Activated CD4-positive, alpha-beta T cell treated with anti-CD3 and anti-CD28 coated beads, Interleukin-2, amount 50 U/mL, for 16 hours (primary cell): ENCODE results near the gene CD180.
A peak's percentile ranks its signal among the peaks of the same experiment; 100 is the strongest.

ENCODE experiments used
- DNase-seq: peaks from one replicate; pipeline ENCODE4 v3.0.0-alpha.2; 2020

Gene CD180

GRCh38 chr5:67209141-67209771 lies 12.7 kb upstream of the CD180 start:
- peak; percentile 84 for DNase-seq

GRCh38 chr5:67208403-67208802 lies 11.8 kb upstream of the CD180 start:
- no peak for DNase-seq

DNA sequence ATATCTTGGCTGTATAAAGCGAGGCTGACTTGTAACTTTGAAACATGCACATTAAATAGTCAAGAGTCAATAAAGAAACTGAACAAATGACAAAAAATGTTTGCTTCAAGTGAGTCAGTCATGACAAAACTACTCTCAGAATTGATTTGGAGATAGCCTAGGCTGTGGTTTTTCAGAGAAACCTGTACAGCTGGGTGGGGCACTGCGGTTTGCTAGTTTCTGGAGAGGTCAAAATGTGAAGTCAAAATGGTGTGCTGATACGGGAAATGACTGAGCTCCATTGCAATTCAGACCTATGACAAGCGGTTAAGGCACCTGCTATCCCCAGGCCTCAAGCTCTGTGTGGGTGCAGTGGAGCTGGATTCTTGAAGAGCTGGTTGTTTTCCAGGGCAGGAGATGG lies 10.3 kb upstream of the CD180 start:
- DNase-seq = peak; percentile 98

GRCh38 chr5:67206461-67206860 lies 9.9 kb upstream of the CD180 start:
- no peak for DNase-seq

GRCh38 chr5:67205981-67206380 lies 9.4 kb upstream of the CD180 start:
- DNase-seq = no peak

DNA sequence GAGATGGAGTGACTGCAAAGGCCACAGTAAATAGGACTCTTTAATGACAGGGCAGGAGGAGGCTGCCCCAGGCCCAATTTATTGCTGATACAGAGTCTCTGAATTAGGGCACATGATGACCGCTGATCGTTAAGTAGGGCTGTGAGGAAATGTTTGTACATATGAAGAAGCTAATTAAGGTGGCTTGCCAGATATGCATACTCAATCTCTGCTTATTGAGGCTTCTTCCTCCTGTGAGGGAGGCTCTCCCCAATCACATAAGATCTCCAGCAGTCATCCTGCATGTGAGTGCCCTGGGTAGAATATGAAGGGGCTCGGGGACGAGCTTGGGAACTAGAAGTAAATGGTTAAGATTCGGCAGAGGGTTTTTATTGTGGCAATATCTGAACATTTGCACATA lies 8.2 kb upstream of the CD180 start:
- DNase-seq = no peak

GRCh38 chr5:67203701-67204074 lies 7.1 kb upstream of the CD180 start:
- DNase-seq = no peak

DNA sequence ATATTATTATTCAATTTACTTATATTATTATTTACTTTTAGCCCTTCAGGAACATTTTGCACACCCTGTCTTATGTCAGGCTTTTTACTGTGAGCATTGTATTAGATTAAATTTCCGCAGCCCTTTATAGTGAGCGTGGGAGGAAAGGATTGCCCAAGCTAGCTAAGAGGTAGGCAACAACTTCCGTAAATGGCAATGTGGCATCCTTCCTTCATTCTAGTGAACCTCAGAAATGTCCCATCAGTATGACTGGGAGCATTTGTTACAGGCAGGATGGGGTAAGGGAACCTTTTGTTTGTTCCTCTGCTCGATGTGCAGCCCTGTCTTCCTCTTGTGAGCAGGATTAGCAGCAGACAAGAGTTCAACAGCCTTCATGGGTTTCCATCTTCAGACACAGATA lies 6.2 kb upstream of the CD180 start:
- no peak for DNase-seq

DNA sequence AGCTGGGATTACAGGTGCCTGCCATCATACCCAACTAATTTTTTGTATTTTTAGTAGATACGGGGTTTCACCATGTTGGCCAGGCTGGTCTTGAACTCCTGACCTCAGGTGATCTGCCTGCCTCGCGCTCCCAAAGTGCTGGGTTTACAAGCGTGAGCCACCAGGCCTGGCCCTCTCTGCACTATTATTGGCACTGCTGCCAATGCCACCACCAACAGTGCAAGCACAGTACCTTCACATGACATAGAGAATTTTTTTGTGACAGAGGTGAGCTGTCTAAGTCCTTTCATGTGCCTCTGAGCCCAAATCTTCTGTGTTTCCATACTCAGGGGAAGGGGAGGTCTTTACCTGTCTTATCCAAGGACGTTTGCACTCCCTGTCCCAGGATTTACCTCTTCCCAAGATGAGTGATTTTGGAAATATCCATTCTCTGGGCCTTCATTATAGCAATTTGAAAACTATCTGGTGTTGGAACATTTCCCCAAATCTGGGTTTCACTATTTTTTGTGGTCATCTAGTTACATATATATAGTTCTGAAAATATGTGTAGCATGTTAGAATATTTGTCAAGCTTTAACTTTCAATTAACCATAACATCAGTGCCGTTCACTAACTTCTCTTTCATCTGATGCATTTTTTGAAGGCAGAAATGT lies 5.4 kb upstream of the CD180 start:
- no peak for DNase-seq

DNA sequence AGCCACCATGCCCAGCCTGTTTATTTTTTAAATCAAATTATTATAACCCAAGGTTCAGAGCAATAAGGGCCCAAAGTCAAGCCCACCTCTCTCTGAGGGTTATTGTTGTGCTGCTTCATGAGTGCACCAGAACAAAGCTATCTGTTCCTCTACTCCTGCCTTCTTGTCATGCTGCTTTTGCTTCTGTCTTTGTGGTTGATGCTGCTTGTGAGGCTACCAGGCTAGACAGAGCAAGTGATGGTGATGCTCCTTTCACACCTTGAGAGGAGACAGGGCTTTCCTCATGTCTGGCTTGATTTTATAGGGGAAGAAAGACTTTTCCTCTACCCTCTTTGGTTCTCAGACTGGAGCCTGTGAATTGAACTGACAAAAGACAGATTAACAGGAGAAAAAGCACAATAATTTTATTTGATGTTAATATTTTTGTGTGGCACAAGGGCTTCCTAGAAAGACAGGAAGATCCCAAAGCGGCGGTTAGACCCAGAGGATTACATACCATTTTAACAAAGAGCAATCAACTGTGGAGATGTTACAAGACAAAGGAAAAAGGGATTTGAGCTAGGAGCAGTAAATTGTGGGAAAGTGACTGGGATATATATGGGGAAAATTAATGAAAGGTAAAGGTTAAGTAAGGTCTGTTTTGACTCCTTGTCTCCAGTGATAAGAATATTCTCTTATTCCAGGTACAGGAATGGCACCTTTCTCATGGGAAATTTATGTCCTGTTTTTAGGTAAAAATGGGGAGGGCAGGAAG lies 4.4 kb upstream of the CD180 start:
- no peak for DNase-seq

GRCh38 chr5:67199859-67200258 lies 3.3 kb upstream of the CD180 start:
- DNase-seq = no peak

DNA sequence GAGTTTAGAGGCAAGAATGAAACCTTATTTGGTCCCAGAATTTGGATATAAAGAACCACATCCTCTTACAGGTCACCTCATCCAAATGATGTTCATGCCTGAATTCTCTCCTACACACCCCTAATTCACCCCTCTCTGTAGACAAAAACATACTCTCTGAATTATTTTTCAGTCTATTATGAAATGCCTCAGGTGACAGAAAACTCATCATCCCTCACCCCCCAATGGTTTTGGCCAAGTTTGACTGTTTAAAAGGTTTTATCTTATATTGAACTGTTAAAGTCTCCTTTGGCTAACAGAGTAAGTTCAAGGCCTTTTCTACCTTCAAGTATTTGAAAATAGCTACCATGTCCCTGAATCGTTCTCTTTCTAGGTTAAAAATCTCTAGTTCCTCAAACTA lies 2.3 kb upstream of the CD180 start:
- no peak for DNase-seq

GRCh38 chr5:67197536-67197935 lies 937 bp upstream of the CD180 start:
- no peak for DNase-seq

DNA sequence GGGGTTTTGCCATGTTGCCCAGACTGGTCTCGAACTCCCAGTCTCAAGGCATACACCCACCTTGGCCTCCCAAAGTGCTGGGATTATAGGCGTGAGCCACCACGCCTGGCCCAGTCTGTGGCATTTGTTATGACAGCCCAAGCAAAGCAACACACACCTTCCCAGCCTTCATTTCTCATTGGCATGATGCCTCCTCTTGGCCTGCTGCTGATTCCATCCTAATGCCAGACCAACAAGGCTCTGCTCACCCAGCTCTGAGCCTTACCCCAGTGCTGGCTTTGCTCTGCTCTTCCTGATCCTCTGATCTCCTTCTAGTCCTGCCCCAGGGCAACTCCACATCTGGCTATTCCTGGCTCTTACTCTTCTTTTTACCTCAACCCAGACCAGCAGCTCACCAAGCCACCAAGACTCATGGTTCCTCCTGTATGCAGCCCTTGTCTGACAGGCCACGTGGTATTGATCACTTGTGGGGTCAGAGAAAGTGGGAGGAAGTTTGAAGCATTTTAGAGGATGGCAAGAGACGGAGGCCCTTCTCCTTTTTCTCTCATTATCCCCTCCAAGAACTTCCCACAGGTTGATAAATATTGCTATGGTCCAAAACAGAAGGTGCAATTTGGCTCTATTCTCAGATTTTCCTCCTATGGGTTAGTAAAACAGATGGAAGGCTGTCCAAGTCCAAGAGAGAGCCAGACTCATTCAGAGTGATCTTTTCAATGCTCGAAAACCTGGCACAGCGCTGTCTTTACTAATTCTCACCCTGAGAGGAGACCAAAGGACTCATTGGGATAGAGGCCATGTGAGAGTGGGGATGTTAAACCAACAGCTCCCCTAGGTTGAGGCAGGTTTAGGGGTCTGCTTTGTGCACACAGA lies 958 bp downstream of the CD180 start:
- DNase-seq = no peak

DNA sequence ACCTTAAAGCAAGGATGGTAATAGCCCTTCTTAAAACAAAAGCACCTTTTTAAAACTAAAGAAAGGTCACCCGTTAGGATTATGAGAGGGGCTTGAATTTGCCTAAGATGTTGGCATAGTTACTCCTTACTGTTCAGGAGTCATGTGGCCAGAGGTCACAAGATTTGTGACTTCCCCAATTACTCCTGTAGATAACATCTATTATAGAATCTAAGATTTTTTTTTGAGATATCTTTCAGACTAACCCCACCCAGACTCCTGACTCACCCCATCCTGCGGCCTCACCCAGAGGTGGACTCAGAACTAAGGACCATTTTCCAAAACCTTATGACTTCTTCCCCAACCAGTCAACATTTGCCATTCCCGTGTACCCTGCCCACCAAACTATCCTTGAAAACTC lies 2.4 kb downstream of the CD180 start:
- DNase-seq = no peak

DNA sequence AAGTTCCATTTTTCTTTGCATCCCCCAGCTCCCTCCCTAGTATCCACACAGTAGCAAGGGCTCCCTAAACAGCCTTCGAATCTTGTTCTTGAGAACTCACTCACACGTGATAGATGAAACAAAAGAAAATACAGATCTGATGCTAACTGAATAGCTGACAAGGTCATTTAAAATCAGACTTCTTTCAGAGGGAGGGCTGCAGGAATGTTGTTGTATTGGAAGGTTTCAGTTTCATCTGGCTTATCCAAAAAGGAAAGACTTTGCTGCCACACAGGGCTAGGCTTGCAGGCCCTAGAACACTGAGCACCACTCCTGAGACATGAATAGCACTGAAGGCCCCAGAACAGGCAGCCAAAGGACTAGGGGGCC lies 3.2 kb downstream of the CD180 start:
- DNase-seq = no peak

GRCh38 chr5:67192719-67193438 lies 3.7 kb downstream of the CD180 start:
- DNase-seq = no peak

GRCh38 chr5:67190861-67191260 lies 5.7 kb downstream of the CD180 start:
- no peak for DNase-seq

DNA sequence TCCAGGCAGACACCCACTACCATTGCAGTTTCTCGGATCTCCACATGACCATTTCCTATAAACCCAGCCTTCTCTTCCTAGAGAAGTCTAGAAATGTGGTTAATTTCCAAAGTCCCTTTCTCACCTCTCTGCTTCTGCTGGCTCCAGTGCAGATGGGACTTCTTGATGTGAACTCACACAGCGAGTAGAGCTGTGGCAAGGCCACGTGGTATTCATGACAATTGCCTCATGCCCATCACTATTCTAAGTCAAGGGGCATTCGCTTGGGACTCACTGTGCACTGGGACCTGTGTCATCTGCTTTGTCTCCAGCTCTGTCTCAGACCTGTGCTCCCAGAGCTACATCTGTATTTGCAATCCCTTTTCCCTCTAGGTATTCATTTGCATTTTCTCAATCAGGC lies 6.2 kb downstream of the CD180 start:
- DNase-seq = no peak

DNA sequence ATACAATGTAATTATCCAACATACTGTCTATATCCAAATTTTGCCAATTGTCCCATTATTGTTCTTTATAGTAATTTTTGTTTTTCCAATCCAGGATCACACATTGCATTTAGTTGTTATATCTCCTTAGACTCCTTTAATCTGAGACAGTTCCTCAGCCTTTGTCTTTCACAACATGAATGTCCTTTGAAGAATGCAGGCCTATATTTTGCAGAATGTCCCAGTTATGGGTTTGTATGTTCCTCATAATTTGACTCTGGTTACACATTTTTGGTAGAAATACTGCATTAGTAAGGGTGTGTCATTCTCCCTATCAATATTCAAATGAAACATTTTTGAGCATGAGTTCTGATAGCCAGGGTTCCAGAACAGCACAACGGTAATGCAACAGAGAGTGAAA lies 6.7 kb downstream of the CD180 start:
- DNase-seq = no peak

DNA sequence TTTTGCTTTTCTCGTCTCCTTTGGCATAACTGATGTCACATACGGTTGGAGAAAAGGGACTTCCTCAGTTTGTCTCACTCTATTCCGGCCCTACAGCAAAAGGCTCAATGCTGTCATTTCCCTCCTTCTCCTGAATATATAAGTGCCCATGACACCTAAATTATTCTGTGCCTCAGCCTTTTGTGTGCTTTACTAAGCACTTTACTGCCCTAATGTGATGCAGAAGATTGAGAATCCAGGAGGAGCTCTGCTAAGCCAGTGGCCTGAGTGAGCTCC lies 7.6 kb downstream of the CD180 start:
- DNase-seq = no peak

DNA sequence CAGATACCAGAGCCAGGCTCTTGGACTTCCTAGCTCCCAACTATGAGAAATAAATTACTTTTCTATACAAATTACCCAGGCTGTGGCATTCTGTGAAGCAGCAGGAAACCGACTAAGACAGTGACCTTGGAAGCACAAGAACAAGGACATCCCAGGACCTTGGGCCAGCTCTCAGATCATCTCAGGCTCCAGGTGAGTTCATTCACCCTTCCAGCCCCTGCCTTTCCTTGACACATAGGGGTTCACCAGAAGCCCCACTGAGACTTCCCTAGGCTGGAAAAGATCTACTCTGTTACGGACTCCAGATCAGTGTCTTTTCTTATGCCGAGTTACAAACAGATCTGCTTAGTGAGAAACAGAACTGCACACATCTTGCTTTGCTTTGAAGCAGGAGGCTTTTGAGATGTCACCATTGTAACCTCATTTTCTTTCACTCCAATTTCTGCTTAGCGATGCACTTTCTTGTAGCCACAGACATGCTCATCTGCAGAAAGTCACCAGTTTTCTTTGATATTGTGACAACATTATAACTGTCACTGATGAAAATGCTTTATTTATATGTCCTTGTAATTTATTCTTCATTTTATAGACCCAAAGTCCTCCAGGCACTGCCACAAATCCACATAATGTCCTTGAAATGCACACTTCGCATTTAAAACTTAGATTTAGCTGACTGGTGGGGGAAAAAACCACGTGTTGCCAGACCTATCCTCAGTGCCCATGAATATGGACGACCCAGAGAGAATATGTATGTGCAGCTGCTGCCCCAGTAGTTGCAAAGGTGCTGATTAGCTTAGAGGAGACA lies 8.1 kb downstream of the CD180 start:
- no peak for DNase-seq
